ENCODE results near the gene MUC12. TPM values are rescaled to one million over a fixed set of nuclear protein-coding genes. Genes with fewer than 3 reads are reported as not detected.

Gene MUC12
- total RNA-seq, 4 donors from 2014 or later: 0.11 TPM; not detected in 3

- H3K36me3 ChIP-seq: no peaks in the 10 kb centered on the region
- 9 to 30% methylated on average over 3 of the region's 3 CpGs for WGBS, 2 donors
- TF ChIP-seq CTCF (IDR thresholded peaks at IDR 0.05) (no peak), POLR2A (IDR thresholded peaks at IDR 0.05) (no peak)
- H3K27me3 ChIP-seq: peaks cover 10 to 92% (median 22%) of the 10 kb centered on the region in 4 donors
- H3K4me3 ChIP-seq: no peak overlapping the region
- peaks cover 9 to 19% (median 17%) of the 10 kb centered on the region in 3 donors for H3K4me1 ChIP-seq
- H3K27ac ChIP-seq: no peak overlapping the region
- H3K9me3 ChIP-seq: no peaks in the 10 kb centered on the region
- intact Hi-C loops (cut with DNase I): no loop called here
- DNase-seq: no peak
Observed at GRCh38 chr7:100968650-100969049, 715 bp upstream of the MUC12 start.

GRCh38 chr7:100971111-100972001 is 2.0 kb downstream of the MUC12 start:
- H3K27me3 ChIP-seq: peaks cover 8 to 79% (median 9%) of the 10 kb centered on the region in 4 donors
- peaks cover 0 to 7% (median 6%) of the 10 kb centered on the region in 3 donors for H3K4me1 ChIP-seq
- no peak overlapping the region for H3K4me3 ChIP-seq
- DNase-seq: no peak
- 41 to 49% methylated on average over 14 of the region's 14 CpGs for WGBS, 2 donors
- no peak for TF ChIP-seq POLR2A (IDR thresholded peaks at IDR 0.05)
- no peak for TF ChIP-seq CTCF (IDR thresholded peaks at IDR 0.05)
- intact Hi-C loops (cut with DNase I): no loop called here
- no peaks in the 10 kb centered on the region for H3K9me3 ChIP-seq
- no peak overlapping the region for H3K27ac ChIP-seq
- H3K36me3 ChIP-seq: no peaks in the 10 kb centered on the region

- Histone ChIP-seq H3K27me3 (peaks cover 2 to 73% (median 4%) of the 10 kb centered on the region in 4 donors), H3K9me3 (no peaks in the 10 kb centered on the region), H3K36me3 (no peaks in the 10 kb centered on the region), H3K4me1 (peaks cover 0 to under 1% (median 0%) of the 10 kb centered on the region in 3 donors), H3K4me3 (no peak overlapping the region), H3K27ac (no peak overlapping the region)
- TF ChIP-seq POLR2A (IDR thresholded peaks at IDR 0.05): no peak
- no peak for TF ChIP-seq CTCF (IDR thresholded peaks at IDR 0.05)
- WGBS, 2 donors: 40 to 61% methylated on average over 7 of the region's 7 CpGs
- no peak for DNase-seq
- intact Hi-C loops (cut with DNase I): no loop called here
Observed at GRCh38 chr7:100972002-100972347, 2.6 kb downstream of the MUC12 start.

GRCh38 chr7:100974021-100974420 is 4.7 kb downstream of the MUC12 start:
- Histone ChIP-seq H3K36me3 (no peaks in the 10 kb centered on the region), H3K4me1 (no peaks in the 10 kb centered on the region), H3K4me3 (no peak overlapping the region), H3K27me3 (peaks cover 0 to 52% (median 0%) of the 10 kb centered on the region in 4 donors), H3K9me3 (no peaks in the 10 kb centered on the region), H3K27ac (no peak overlapping the region)
- TF ChIP-seq POLR2A (IDR thresholded peaks at IDR 0.05) (no peak), CTCF (IDR thresholded peaks at IDR 0.05) (no peak)
- WGBS, 2 donors: 70 to 75% methylated on average over 2 of the region's 2 CpGs
- no peak for DNase-seq
- intact Hi-C loops (cut with DNase I): no loop called here

- Histone ChIP-seq H3K27me3 (peaks cover 0 to 39% (median 0%) of the 10 kb centered on the region in 4 donors), H3K27ac (no peak overlapping the region), H3K36me3 (no peaks in the 10 kb centered on the region), H3K4me1 (no peaks in the 10 kb centered on the region), H3K9me3 (no peaks in the 10 kb centered on the region), H3K4me3 (no peak overlapping the region)
- 47 to 59% methylated on average over 3 of the region's 3 CpGs for WGBS, 2 donors
- intact Hi-C loops (cut with DNase I): no loop called here
- DNase-seq: no peak
- TF ChIP-seq POLR2A (IDR thresholded peaks at IDR 0.05): no peak
- no peak for TF ChIP-seq CTCF (IDR thresholded peaks at IDR 0.05)
Observed at GRCh38 chr7:100975371-100975821, 6.0 kb downstream of the MUC12 start.

Measured in esophagus squamous epithelium (tissue), 5 donors.